HG03108 (cell line): Measurements from ENCODE around the gene LIMA1.
"Not testable (repeated sequence)": the region's sequence is repeated elsewhere in the genome, so short reads cannot be mapped to it uniquely, and the experiment has no call there.

Source experiments
- ATAC-seq: cut with Tn5 transposase; IDR thresholded peaks from one replicate; pipeline ENCODE4 v1.9.1; 2021; ENCODE audit warnings: moderate library complexity; ENCODE audit not compliant: unreplicated experiment

Gene LIMA1

GRCh38 chr12:50248411-50248810 is 34.9 kb downstream of the LIMA1 start:
- no peak for ATAC-seq

GRCh38 chr12:50247665-50248064 is 35.7 kb downstream of the LIMA1 start:
- not testable (repeated sequence) for ATAC-seq

- peak; percentile 43 for ATAC-seq
Measured at GRCh38 chr12:50246873-50247612, 36.3 kb downstream of the LIMA1 start.

GRCh38 chr12:50246197-50246865 is 37.0 kb downstream of the LIMA1 start:
- ATAC-seq, result no peak

GRCh38 chr12:50243507-50243906 is 39.8 kb downstream of the LIMA1 start:
- no peak for ATAC-seq

GRCh38 chr12:50242751-50243191 is 40.5 kb downstream of the LIMA1 start:
- ATAC-seq, result no peak

GRCh38 chr12:50241178-50241577 is 42.1 kb downstream of the LIMA1 start:
- no peak for ATAC-seq

- no peak for ATAC-seq
Measured at GRCh38 chr12:50240792-50241114, 42.6 kb downstream of the LIMA1 start.

- no peak for ATAC-seq
Measured at GRCh38 chr12:50240096-50240791, 43.1 kb downstream of the LIMA1 start.

GRCh38 chr12:50239355-50239891 is 43.9 kb downstream of the LIMA1 start:
- no peak for ATAC-seq

- ATAC-seq, result no peak
Measured at GRCh38 chr12:50234347-50234746, 49.0 kb downstream of the LIMA1 start.

- ATAC-seq, result no peak
Measured at GRCh38 chr12:50232771-50233209, 50.5 kb downstream of the LIMA1 start.

GRCh38 chr12:50232206-50232605 is 51.1 kb downstream of the LIMA1 start:
- ATAC-seq, result no peak

- no peak for ATAC-seq
Measured at GRCh38 chr12:50231346-50231745, 52.0 kb downstream of the LIMA1 start.

GRCh38 chr12:50230217-50230616 is 53.1 kb downstream of the LIMA1 start:
- no peak for ATAC-seq

GRCh38 chr12:50224026-50224692 is 59.2 kb downstream of the LIMA1 start:
- ATAC-seq, result peak; percentile 38

- no peak for ATAC-seq
Measured at GRCh38 chr12:50222275-50222783, 61.0 kb downstream of the LIMA1 start.

- peak; percentile 28 for ATAC-seq
Measured at GRCh38 chr12:50221228-50222008, 61.9 kb downstream of the LIMA1 start.

GRCh38 chr12:50220363-50220995 is 62.8 kb downstream of the LIMA1 start:
- ATAC-seq, result peak; percentile 34

GRCh38 chr12:50219544-50219943 is 63.8 kb downstream of the LIMA1 start:
- no peak for ATAC-seq
